Gastrocnemius medialis (tissue), 4 donors: ENCODE data around the gene BCL11B.

Experiments
- POLR2A ChIP-seq, 2 donors: fragments of 450-650 bp; IDR thresholded peaks; one replicate each; pipeline ENCODE4 v1.6.1; 2017; ENCODE audit warnings: antibody characterized with exemption in 2 of 2, mild to moderate bottlenecking in 2 of 2, moderate library complexity in 2 of 2
- TF ChIP-seq, protein P1 (sequence below), 5 experiments: fragments of 450-650 bp in 3 of 5; fragments of 200-600 bp in 2 of 5; sonication (generic) in 2 of 5; IDR thresholded peaks in 4 of 5; conservative IDR thresholded peaks in 1 of 5; 1 replicate in 4 of 5; 2 replicates in 1 of 5; pipeline ENCODE4 v1.5.1; 2016 to 2019; ENCODE audit warnings: antibody characterized with exemption in 5 of 5, mild to moderate bottlenecking in 3 of 5, moderate library complexity in 3 of 5

DNA sequence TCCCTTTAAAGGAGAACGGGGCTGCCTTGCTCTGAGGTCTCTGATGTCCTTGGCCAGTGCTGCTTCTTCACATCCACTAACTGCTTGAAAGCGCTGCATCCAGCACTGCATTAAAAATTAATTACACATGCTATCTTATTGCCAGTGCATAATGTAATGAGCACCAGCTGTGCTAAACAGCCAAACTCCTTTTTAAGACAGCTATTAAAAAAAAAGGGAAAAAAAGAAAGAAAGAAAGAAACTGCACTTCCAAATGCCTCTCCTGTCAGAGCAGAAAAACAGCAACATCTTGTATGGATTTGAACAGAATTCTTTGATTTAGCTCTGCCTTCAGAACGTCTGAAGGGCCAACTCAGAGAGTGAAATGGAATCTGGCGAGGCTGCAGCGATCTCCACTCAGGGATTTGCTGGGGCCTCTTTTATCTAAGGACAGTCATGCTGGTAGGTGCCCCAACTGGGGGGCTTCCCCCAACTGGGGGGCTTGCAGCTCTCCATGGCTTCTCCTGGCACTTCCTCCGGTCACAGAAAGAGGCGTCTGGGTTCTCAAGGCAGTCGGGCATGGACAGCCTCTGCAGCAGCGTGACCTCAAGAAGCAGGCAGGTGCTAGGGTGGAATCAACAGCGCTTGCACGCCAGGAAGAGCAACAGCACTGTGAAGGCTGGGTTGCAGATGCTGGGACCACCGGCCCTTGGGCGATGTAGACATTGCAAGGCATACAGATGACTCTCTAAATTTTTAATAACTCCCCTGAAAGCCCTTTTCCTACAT lies 46.4 kb downstream of the BCL11B start:
- TF ChIP-seq, protein P1, sequence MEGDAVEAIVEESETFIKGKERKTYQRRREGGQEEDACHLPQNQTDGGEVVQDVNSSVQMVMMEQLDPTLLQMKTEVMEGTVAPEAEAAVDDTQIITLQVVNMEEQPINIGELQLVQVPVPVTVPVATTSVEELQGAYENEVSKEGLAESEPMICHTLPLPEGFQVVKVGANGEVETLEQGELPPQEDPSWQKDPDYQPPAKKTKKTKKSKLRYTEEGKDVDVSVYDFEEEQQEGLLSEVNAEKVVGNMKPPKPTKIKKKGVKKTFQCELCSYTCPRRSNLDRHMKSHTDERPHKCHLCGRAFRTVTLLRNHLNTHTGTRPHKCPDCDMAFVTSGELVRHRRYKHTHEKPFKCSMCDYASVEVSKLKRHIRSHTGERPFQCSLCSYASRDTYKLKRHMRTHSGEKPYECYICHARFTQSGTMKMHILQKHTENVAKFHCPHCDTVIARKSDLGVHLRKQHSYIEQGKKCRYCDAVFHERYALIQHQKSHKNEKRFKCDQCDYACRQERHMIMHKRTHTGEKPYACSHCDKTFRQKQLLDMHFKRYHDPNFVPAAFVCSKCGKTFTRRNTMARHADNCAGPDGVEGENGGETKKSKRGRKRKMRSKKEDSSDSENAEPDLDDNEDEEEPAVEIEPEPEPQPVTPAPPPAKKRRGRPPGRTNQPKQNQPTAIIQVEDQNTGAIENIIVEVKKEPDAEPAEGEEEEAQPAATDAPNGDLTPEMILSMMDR (IDR thresholded peaks at IDR 0.05 in 4 of 5, conservative IDR thresholded peaks at IDR 0.05 in 1 of 5): no peak
- no peak for TF ChIP-seq POLR2A (IDR thresholded peaks at IDR 0.05)
